SK-N-SH (cell line): ENCODE results near the gene TK2.

Experiments
- MEF2A ChIP-seq: IDR thresholded peaks from 2 replicates; pipeline ENCODE4 v1.4.0; 2012; ENCODE audit warnings: low read depth, borderline replicate concordance
- POLR2AphosphoS5 ChIP-seq: IDR thresholded peaks from 2 replicates; pipeline ENCODE4 v1.6.1; 2012; ENCODE audit warnings: low read depth, low read length
- RCOR1 ChIP-seq: fragments of 150-350 bp; IDR thresholded peaks from 2 replicates; pipeline ENCODE4 v1.6.1; 2017; ENCODE audit warnings: antibody characterized with exemption, low read length
- SIN3A ChIP-seq: IDR thresholded peaks from 2 replicates; pipeline ENCODE4 v1.6.1; 2012; ENCODE audit warnings: low read depth, mild to moderate bottlenecking, low read length, moderate library complexity, borderline replicate concordance
- TF ChIP-seq, protein P1 (sequence below): fragments of 200-600 bp; sonication (generic); IDR thresholded peaks from 2 replicates; pipeline ENCODE4 v1.6.1; 2017; ENCODE audit warnings: antibody characterized with exemption, mild to moderate bottlenecking, moderate library complexity
- TF ChIP-seq, protein P2 (sequence below): IDR thresholded peaks from 2 replicates; pipeline ENCODE4 v1.6.1; 2012; ENCODE audit warnings: mild to moderate bottlenecking, low read depth, low read length, moderate library complexity
- TF ChIP-seq, protein P3 (sequence below): fragments of 150-350 bp; IDR thresholded peaks from 2 replicates; pipeline ENCODE4 v1.6.1; 2017; ENCODE audit warnings: antibody characterized with exemption, low read length, low read depth, borderline replicate concordance

DNA sequence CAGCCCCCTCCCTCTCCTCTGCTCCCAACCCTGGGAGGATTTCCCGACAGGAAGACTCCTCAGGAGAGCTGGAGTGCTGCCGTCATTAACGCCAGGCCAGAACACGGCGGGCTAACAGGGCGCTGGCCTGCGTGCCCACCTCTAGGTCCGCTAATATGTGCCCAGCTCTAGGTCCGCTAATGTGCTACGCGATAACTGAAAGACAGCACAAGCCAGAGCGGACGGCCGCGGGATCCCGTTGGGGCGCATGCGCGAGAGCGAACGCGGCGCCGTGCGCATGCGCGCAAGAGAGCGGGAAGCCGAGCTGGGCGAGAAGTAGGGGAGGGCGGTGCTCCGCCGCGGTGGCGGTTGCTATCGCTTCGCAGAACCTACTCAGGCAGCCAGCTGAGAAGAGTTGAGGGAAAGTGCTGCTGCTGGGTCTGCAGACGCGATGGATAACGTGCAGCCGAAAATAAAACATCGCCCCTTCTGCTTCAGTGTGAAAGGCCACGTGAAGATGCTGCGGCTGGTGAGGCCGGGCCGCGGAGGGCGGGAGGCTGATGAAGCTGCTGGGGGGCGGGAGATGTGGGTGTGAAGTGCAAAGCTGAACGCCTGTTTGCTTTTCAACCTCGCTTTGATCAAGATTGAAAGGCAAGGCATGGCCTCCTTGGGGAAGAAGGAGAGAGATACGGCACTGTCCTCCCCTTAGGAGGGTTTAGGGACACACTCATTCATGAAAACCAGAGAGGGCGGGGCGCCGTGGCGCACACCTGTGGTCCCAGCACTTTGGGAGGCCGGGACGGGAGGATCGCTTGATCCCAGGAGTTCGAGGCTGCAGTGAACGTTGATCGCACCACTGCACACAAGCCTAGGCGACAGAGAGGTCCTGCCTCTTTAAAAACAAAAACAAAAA, 2.6 kb upstream of the TK2 start, which contains the start of gene CKLF:
- TF ChIP-seq, protein P1, sequence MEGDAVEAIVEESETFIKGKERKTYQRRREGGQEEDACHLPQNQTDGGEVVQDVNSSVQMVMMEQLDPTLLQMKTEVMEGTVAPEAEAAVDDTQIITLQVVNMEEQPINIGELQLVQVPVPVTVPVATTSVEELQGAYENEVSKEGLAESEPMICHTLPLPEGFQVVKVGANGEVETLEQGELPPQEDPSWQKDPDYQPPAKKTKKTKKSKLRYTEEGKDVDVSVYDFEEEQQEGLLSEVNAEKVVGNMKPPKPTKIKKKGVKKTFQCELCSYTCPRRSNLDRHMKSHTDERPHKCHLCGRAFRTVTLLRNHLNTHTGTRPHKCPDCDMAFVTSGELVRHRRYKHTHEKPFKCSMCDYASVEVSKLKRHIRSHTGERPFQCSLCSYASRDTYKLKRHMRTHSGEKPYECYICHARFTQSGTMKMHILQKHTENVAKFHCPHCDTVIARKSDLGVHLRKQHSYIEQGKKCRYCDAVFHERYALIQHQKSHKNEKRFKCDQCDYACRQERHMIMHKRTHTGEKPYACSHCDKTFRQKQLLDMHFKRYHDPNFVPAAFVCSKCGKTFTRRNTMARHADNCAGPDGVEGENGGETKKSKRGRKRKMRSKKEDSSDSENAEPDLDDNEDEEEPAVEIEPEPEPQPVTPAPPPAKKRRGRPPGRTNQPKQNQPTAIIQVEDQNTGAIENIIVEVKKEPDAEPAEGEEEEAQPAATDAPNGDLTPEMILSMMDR: no peak
- no peak for TF ChIP-seq RCOR1
- TF ChIP-seq, protein P2, sequence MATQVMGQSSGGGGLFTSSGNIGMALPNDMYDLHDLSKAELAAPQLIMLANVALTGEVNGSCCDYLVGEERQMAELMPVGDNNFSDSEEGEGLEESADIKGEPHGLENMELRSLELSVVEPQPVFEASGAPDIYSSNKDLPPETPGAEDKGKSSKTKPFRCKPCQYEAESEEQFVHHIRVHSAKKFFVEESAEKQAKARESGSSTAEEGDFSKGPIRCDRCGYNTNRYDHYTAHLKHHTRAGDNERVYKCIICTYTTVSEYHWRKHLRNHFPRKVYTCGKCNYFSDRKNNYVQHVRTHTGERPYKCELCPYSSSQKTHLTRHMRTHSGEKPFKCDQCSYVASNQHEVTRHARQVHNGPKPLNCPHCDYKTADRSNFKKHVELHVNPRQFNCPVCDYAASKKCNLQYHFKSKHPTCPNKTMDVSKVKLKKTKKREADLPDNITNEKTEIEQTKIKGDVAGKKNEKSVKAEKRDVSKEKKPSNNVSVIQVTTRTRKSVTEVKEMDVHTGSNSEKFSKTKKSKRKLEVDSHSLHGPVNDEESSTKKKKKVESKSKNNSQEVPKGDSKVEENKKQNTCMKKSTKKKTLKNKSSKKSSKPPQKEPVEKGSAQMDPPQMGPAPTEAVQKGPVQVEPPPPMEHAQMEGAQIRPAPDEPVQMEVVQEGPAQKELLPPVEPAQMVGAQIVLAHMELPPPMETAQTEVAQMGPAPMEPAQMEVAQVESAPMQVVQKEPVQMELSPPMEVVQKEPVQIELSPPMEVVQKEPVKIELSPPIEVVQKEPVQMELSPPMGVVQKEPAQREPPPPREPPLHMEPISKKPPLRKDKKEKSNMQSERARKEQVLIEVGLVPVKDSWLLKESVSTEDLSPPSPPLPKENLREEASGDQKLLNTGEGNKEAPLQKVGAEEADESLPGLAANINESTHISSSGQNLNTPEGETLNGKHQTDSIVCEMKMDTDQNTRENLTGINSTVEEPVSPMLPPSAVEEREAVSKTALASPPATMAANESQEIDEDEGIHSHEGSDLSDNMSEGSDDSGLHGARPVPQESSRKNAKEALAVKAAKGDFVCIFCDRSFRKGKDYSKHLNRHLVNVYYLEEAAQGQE: no peak
- TF ChIP-seq, protein P3, sequence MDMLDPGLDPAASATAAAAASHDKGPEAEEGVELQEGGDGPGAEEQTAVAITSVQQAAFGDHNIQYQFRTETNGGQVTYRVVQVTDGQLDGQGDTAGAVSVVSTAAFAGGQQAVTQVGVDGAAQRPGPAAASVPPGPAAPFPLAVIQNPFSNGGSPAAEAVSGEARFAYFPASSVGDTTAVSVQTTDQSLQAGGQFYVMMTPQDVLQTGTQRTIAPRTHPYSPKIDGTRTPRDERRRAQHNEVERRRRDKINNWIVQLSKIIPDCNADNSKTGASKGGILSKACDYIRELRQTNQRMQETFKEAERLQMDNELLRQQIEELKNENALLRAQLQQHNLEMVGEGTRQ: no peak
- TF ChIP-seq SIN3A: no peak
- TF ChIP-seq MEF2A: no peak
- TF ChIP-seq POLR2AphosphoS5: peak; percentile 94
